SU-DHL-6 (cell line): ENCODE measurements around the gene PPM1N.

Source experiments
- H2AFZ ChIP-seq: fragments of 200-600 bp; sonication (generic); 2 replicates; pipeline ENCODE4 v1.6.1; 2014; ENCODE audit warnings: low read depth, mild to moderate bottlenecking, moderate library complexity, mixed read lengths, antibody characterized with exemption, low read length; ENCODE audit not compliant: severe bottlenecking
- H3F3A ChIP-seq: fragments of 200-600 bp; shearing (Covaris generic); 2 replicates; pipeline ENCODE4 v1.6.0; 2016; ENCODE audit warnings: antibody characterized with exemption, mild to moderate bottlenecking; ENCODE audit not compliant: insufficient read depth
- H3K27ac ChIP-seq: fragments of 200-600 bp; sonication (generic); 2 replicates; pipeline ENCODE4 v1.5.1; 2016; ENCODE audit warnings: low read depth, mild to moderate bottlenecking, low read length, moderate library complexity, mixed read lengths
- H3K27me3 ChIP-seq: fragments of 200-600 bp; sonication (generic), shearing (Covaris generic); 2 replicates; pipeline ENCODE4 v1.6.0; 2014; ENCODE audit warnings: mild to moderate bottlenecking, low read length
- H3K36me3 ChIP-seq: fragments of 200-600 bp; sonication (generic); 2 replicates; pipeline ENCODE4 v1.6.1; 2014; ENCODE audit warnings: mild to moderate bottlenecking, low read length, mixed read lengths
- H3K4me2 ChIP-seq: fragments of 300-600, 200-600 bp; shearing (Covaris generic), sonication (generic); 2 replicates; pipeline ENCODE4 v1.6.0; 2014; ENCODE audit warnings: low read length, low read depth, mild to moderate bottlenecking; ENCODE audit not compliant: poor library complexity, severe bottlenecking
- H3K4me3 ChIP-seq: fragments of 200-600 bp; sonication (generic); 2 replicates; pipeline ENCODE4 v1.5.1; 2014; ENCODE audit warnings: antibody characterized with exemption, low read length, mild to moderate bottlenecking, mixed read lengths; ENCODE audit not compliant: insufficient read depth, poor library complexity, severe bottlenecking
- H3K79me2 ChIP-seq: fragments of 200-600 bp; sonication (generic); 2 replicates; pipeline ENCODE4 v1.6.1; 2014; ENCODE audit warnings: mild to moderate bottlenecking, low read length, moderate library complexity; ENCODE audit not compliant: insufficient read depth
- H3K9ac ChIP-seq: fragments of 200-600 bp; sonication (generic); 2 replicates; pipeline ENCODE4 v1.7.0; 2014; ENCODE audit warnings: mild to moderate bottlenecking, low read length
- H3K9me2 ChIP-seq: fragments of 200-600 bp; sonication (generic); replicated peaks from 2 replicates; pipeline ENCODE4 v1.6.1; 2014; ENCODE audit warnings: low read length; ENCODE audit not compliant: insufficient read depth
- H3K9me3 ChIP-seq: fragments of 200-600 bp; sonication (generic); 2 replicates; pipeline ENCODE4 v1.6.1; 2014; ENCODE audit warnings: low read length, mixed read lengths; ENCODE audit not compliant: insufficient read depth
- H4K20me1 ChIP-seq: fragments of 200-600 bp; sonication (generic); 2 replicates; pipeline ENCODE4 v1.6.1; 2014; ENCODE audit warnings: low read depth, mild to moderate bottlenecking, antibody characterized with exemption, low read length, moderate library complexity, mixed read lengths
- CTCF ChIP-seq: fragments of 200-600 bp; sonication (generic); IDR thresholded peaks from one replicate; pipeline ENCODE4 v1.5.1; 2017; ENCODE audit warnings: antibody characterized with exemption, mild to moderate bottlenecking, low read length, moderate library complexity; ENCODE audit not compliant: insufficient read depth, poor library complexity, severe bottlenecking
- EZH2phosphoT487 ChIP-seq: fragments of 200-600 bp; sonication (generic), shearing (Covaris generic); conservative IDR thresholded peaks from 2 replicates; pipeline ENCODE4 v1.6.1; 2018; ENCODE audit warnings: mild to moderate bottlenecking, antibody characterized with exemption, low read length, moderate library complexity, mixed read lengths

PPM1N gene

GRCh38 chr19:45494261-45494916 is 3.9 kb upstream of the PPM1N start:
- no peak overlapping the region for H3K4me2 ChIP-seq
- no peak overlapping the region for H3K9ac ChIP-seq
- H4K20me1 ChIP-seq, result no peaks in the 10 kb centered on the region
- no peak overlapping the region for H3K4me3 ChIP-seq
- H3K9me3 ChIP-seq, result no peaks in the 10 kb centered on the region
- H3K79me2 ChIP-seq, result no peaks in the 10 kb centered on the region
- H3K36me3 ChIP-seq, result no peaks in the 10 kb centered on the region
- H2AFZ ChIP-seq, result no peak overlapping the region
- H3K27ac ChIP-seq, result no peak overlapping the region
- no peaks in the 10 kb centered on the region for H3K27me3 ChIP-seq
- no peaks in the 10 kb centered on the region for H3K9me2 ChIP-seq
- TF ChIP-seq EZH2phosphoT487 (no peak), CTCF (no peak)
- H3F3A ChIP-seq, result peaks cover 4% of the 10 kb centered on the region; the same call in 1 of the 2 replicates

GRCh38 chr19:45495178-45495577 is 3.1 kb upstream of the PPM1N start:
- Histone ChIP-seq H3K4me2 (no peak overlapping the region), H3K9ac (no peak overlapping the region), H3K27me3 (no peaks in the 10 kb centered on the region), H3F3A (peaks cover 4% of the 10 kb centered on the region; the same call in 1 of the 2 replicates), H2AFZ (no peak overlapping the region), H3K4me3 (no peak overlapping the region), H3K9me2 (no peaks in the 10 kb centered on the region), H3K36me3 (no peaks in the 10 kb centered on the region), H3K27ac (no peak overlapping the region), H4K20me1 (no peaks in the 10 kb centered on the region), H3K79me2 (no peaks in the 10 kb centered on the region), H3K9me3 (no peaks in the 10 kb centered on the region)
- no peak for TF ChIP-seq EZH2phosphoT487
- no peak for TF ChIP-seq CTCF

GRCh38 chr19:45496349-45496953 is 1.8 kb upstream of the PPM1N start:
- TF ChIP-seq EZH2phosphoT487 (no peak), CTCF (no peak)
- Histone ChIP-seq H3K4me3 (peak overlapping the region; percentile 43), H4K20me1 (no peaks in the 10 kb centered on the region), H3F3A (peaks cover 4% of the 10 kb centered on the region; the same call in 1 of the 2 replicates), H2AFZ (no peak overlapping the region), H3K36me3 (no peaks in the 10 kb centered on the region), H3K9me3 (no peaks in the 10 kb centered on the region), H3K79me2 (no peaks in the 10 kb centered on the region), H3K9ac (peak overlapping the region; percentile 37; the same call in 1 of the 2 replicates), H3K27me3 (no peaks in the 10 kb centered on the region), H3K27ac (no peak overlapping the region), H3K9me2 (no peaks in the 10 kb centered on the region), H3K4me2 (peak overlapping the region; percentile 85)
